OCI-LY7 (cell line): Measurements from ENCODE around the gene RP2. TPM values are rescaled to one million over a fixed set of nuclear protein-coding genes. Genes with fewer than 3 reads are reported as not detected.

Experiments
- BruUV-seq: library from RNA; stranded (reverse); fragments of 400-500 nt; replicated peaks from 2 replicates; lab custom pipeline; 2021; lab: Mats Ljungman, UMichigan
- CTCF ChIA-PET: fragments of 300-600 bp; sonication (Branson Sonifier 250); formaldehyde crosslinking; loops from one replicate; lab custom pipeline; 2022; ENCODE audit warnings: antibody characterized with exemption; ENCODE audit not compliant: unreplicated experiment; lab: Charles Lee
- POLR2A ChIA-PET: fragments of 300-600 bp; sonication (Branson Sonifier 250); formaldehyde crosslinking; loops from one replicate; lab custom pipeline; 2022; ENCODE audit warnings: antibody characterized with exemption; lab: Charles Lee
- DNase-seq: peaks from one replicate; pipeline ENCODE4 v3.0.0-alpha.2; 2015; ENCODE audit warnings: low spot score
- H2AFZ ChIP-seq: fragments of 200-600 bp; sonication (generic), shearing (Covaris generic); 2 replicates; pipeline ENCODE4 v1.6.1; 2014; ENCODE audit warnings: mild to moderate bottlenecking, antibody characterized with exemption, low read length, moderate library complexity
- H3K27ac ChIP-seq: fragments of 200-600 bp; sonication (generic); 2 replicates; pipeline ENCODE4 v1.5.1; 2014; ENCODE audit warnings: mixed run types, low read depth, mild to moderate bottlenecking, moderate library complexity, low read length, inconsistent platforms; ENCODE audit not compliant: poor library complexity, severe bottlenecking
- H3K36me3 ChIP-seq: fragments of 200-600 bp; sonication (generic); 2 replicates; pipeline ENCODE4 v1.6.1; 2014; ENCODE audit warnings: mild to moderate bottlenecking, antibody characterized with exemption, low read length, moderate library complexity, mixed read lengths; ENCODE audit not compliant: insufficient read depth
- H3K4me1 ChIP-seq: fragments of 200-600 bp; sonication (generic); 2 replicates; pipeline ENCODE4 v1.5.1; 2014; ENCODE audit warnings: mild to moderate bottlenecking, low read length; ENCODE audit not compliant: insufficient read depth, poor library complexity, severe bottlenecking
- H3K4me2 ChIP-seq: fragments of 200-600 bp; sonication (generic); 2 replicates; pipeline ENCODE4 v1.6.1; 2014; ENCODE audit warnings: mild to moderate bottlenecking, low read length
- H3K4me3 ChIP-seq: fragments of 200-600 bp; sonication (generic); 2 replicates; pipeline ENCODE4 v1.5.1; 2014; ENCODE audit warnings: mild to moderate bottlenecking, low read depth, low read length; ENCODE audit not compliant: poor library complexity, severe bottlenecking
- H3K79me2 ChIP-seq: fragments of 200-600 bp; sonication (generic); 2 replicates; pipeline ENCODE4 v1.6.1; 2016; ENCODE audit warnings: low read depth, mild to moderate bottlenecking, low read length, moderate library complexity, mixed read lengths; ENCODE audit not compliant: insufficient read depth
- H3K9me2 ChIP-seq: fragments of 200-600 bp; sonication (generic); 2 replicates; pipeline ENCODE4 v1.6.1; 2016; ENCODE audit warnings: mild to moderate bottlenecking, low read length, mixed read lengths; ENCODE audit not compliant: insufficient read depth
- H3K9me3 ChIP-seq: fragments of 200-600 bp; sonication (generic); 2 replicates; pipeline ENCODE4 v1.6.1; 2014; ENCODE audit warnings: mild to moderate bottlenecking, mixed run types, low read length, mixed read lengths
- H4K20me1 ChIP-seq: fragments of 200-600 bp; sonication (generic); 2 replicates; pipeline ENCODE4 v1.6.1; 2014; ENCODE audit warnings: mild to moderate bottlenecking, antibody characterized with exemption, low read length, moderate library complexity, mixed read lengths; ENCODE audit not compliant: insufficient read depth
- EZH2phosphoT487 ChIP-seq: fragments of 200-600 bp; sonication (generic); IDR thresholded peaks from 2 replicates; pipeline ENCODE4 v1.6.1; 2018; ENCODE audit warnings: low read depth, borderline replicate concordance, mild to moderate bottlenecking, mixed run types, antibody characterized with exemption, low read length, moderate library complexity, mixed read lengths
- intact Hi-C: fragments of 100-400 bp; cut with micrococcal nuclease; formaldehyde crosslinking; loops from one replicate; pipeline ENCODE4 v1.10.0; 2022; ENCODE audit not compliant: unreplicated experiment
- total RNA-seq, 2 experiments: library from RNA; depleted of rRNA in 1 of 2; stranded (reverse); fragments of >200 nt in 1 of 2; shearing (Covaris generic) in 1 of 2; gene quantifications; 2 replicates each; pipeline ENCODE4 v1.2.3, GENCODE V29; 2014 to 2022
- TF ChIP-seq, protein P1 (sequence below): fragments of 200-600 bp; sonication (generic); conservative IDR thresholded peaks from 2 replicates; pipeline ENCODE4 v1.5.1; 2014; ENCODE audit warnings: mild to moderate bottlenecking, antibody characterized with exemption, low read length, moderate library complexity, mixed read lengths

Gene RP2
- total RNA-seq, 2 experiments from 2014 or later, result 12.0 to 15.4 TPM

DNA sequence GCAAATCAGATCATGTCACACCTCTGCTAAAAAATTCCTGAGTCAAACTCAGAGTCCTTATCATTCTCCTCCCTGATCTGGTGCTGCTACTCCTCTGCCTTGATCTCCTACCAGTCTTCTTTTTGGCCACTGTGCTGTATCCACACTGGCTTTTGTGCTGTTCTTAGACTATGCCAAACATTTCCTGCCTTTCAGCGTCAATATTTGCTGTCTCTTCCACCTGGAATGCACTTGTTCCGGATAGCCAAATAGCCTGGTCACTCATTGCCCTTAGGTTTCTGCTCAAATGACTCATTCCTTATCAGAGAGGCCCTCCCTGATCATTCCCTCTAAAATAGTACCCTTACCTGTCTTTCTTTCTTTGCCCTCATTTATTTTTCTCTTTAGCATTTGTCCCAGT is 24.4 kb upstream of the RP2 start:
- TF ChIP-seq EZH2phosphoT487, result no peak
- TF ChIP-seq, protein P1, sequence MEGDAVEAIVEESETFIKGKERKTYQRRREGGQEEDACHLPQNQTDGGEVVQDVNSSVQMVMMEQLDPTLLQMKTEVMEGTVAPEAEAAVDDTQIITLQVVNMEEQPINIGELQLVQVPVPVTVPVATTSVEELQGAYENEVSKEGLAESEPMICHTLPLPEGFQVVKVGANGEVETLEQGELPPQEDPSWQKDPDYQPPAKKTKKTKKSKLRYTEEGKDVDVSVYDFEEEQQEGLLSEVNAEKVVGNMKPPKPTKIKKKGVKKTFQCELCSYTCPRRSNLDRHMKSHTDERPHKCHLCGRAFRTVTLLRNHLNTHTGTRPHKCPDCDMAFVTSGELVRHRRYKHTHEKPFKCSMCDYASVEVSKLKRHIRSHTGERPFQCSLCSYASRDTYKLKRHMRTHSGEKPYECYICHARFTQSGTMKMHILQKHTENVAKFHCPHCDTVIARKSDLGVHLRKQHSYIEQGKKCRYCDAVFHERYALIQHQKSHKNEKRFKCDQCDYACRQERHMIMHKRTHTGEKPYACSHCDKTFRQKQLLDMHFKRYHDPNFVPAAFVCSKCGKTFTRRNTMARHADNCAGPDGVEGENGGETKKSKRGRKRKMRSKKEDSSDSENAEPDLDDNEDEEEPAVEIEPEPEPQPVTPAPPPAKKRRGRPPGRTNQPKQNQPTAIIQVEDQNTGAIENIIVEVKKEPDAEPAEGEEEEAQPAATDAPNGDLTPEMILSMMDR, result no peak
- intact Hi-C loops, result no loop called here
- H3K9me3 ChIP-seq, result no peaks in the 10 kb centered on the region
- no peaks in the 10 kb centered on the region for H4K20me1 ChIP-seq
- no peaks in the 10 kb centered on the region for H3K9me2 ChIP-seq
- CTCF ChIA-PET, result no interaction called here
- no peaks in the 10 kb centered on the region for H3K4me1 ChIP-seq
- no peak overlapping the region for H2AFZ ChIP-seq
- DNase-seq, result no peak
- H3K4me3 ChIP-seq, result no peak overlapping the region
- H3K27ac ChIP-seq, result no peak overlapping the region
- H3K4me2 ChIP-seq, result no peak overlapping the region
- no peaks in the 10 kb centered on the region for H3K36me3 ChIP-seq
- no peaks in the 10 kb centered on the region for H3K79me2 ChIP-seq
- no TSS peak for BruUV-seq
- POLR2A ChIA-PET, result interaction anchor here (0.6 kb wide), 1 partner anchor 9 kb away, joined by 3 read pairs; no protein-coding TSS in a partner anchor

- Histone ChIP-seq H3K27ac (no peak overlapping the region), H2AFZ (no peak overlapping the region)
- no TSS peak for BruUV-seq
Observed at GRCh38 chrX:46814966-46815365, 21.9 kb upstream of the RP2 start.

DNA sequence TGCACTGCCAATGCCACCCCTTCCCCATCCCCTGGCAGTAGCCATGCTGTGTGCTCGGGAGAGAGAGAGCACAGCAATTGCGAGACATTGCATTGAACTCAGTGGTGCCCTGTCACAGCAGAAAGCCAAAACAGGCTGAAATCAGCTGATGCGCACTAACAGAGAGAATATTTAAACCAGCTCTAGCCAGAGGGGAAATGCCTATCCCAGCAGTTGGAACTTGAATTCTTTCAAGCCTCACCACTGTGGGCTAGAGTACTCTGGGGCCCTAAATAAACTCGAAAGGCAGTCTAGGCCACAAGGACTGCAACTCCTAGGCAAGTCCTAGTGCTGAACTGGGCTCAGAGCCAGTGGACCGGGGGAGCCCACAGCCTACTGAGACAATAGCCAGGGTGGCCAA is 17.7 kb upstream of the RP2 start:
- Histone ChIP-seq H3K4me3 (no peak overlapping the region), H3K9me3 (no peaks in the 10 kb centered on the region), H3K27ac (no peak overlapping the region), H3K9me2 (no peaks in the 10 kb centered on the region), H4K20me1 (no peaks in the 10 kb centered on the region), H3K4me1 (no peaks in the 10 kb centered on the region), H3K4me2 (no peak overlapping the region), H3K79me2 (no peaks in the 10 kb centered on the region), H3K36me3 (no peaks in the 10 kb centered on the region), H2AFZ (no peak overlapping the region)
- DNase-seq, result no peak
- TF ChIP-seq, protein P1, result no peak
- TF ChIP-seq EZH2phosphoT487, result no peak
- ChIA-PET CTCF (no interaction called here), POLR2A (no interaction called here)
- intact Hi-C loops, result no loop called here
- no TSS peak for BruUV-seq

More at GRCh38 chrX:46814966-46815365, 21.9 kb upstream of the RP2 start:
- TF ChIP-seq EZH2phosphoT487, result no peak
- TF ChIP-seq, protein P1, result no peak
- Histone ChIP-seq H3K9me3 (no peaks in the 10 kb centered on the region), H3K9me2 (no peaks in the 10 kb centered on the region), H4K20me1 (no peaks in the 10 kb centered on the region), H3K4me3 (no peak overlapping the region), H3K4me2 (no peak overlapping the region), H3K79me2 (no peaks in the 10 kb centered on the region), H3K36me3 (no peaks in the 10 kb centered on the region), H3K4me1 (no peaks in the 10 kb centered on the region)
- ChIA-PET CTCF (no interaction called here), POLR2A (interaction anchor here (0.6 to 0.9 kb wide), 2 partner anchors 19 to 64 kb away, joined by 3 read pairs; no protein-coding TSS in a partner anchor)
- DNase-seq, result no peak
- intact Hi-C loops, result no loop called here
